Dedifferentiated amniotic fluid mesenchymal stem cell (primary cell): ENCODE results near the gene SH3BP5L.
"Not testable (repeated sequence)": the region's sequence is repeated elsewhere in the genome, so short reads cannot be mapped to it uniquely, and the experiment has no call there.

ENCODE experiments used
- DNase-seq: peaks from one replicate; pipeline ENCODE4 v3.0.0-alpha.2; 2016; ENCODE audit errors: extremely low spot score

Gene SH3BP5L

GRCh38 chr1:248810727-248811513 is 14.8 kb downstream of the SH3BP5L start:
- no peak for DNase-seq

GRCh38 chr1:248810000-248810726 is 15.6 kb downstream of the SH3BP5L start:
- DNase-seq: no peak

DNA sequence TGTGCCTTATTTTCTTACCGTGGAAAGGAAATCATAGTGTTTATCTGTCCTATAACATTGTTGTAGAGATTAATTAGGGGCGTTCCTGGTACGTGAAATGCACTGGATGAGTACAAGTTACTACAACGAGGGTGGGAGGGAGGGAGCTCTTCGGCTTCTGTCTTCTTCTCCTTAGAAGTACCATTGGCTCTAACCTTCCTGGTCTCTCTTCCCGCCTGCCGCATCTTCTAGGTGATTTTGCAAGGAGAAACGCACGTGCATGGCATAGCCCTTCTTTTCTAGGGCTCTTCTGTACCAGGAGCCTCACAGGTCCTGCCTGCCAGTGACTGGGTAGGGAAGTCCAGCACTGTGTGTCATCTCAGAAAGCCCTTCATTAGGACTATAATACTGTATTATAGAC is 16.8 kb downstream of the SH3BP5L start:
- no peak for DNase-seq

DNA sequence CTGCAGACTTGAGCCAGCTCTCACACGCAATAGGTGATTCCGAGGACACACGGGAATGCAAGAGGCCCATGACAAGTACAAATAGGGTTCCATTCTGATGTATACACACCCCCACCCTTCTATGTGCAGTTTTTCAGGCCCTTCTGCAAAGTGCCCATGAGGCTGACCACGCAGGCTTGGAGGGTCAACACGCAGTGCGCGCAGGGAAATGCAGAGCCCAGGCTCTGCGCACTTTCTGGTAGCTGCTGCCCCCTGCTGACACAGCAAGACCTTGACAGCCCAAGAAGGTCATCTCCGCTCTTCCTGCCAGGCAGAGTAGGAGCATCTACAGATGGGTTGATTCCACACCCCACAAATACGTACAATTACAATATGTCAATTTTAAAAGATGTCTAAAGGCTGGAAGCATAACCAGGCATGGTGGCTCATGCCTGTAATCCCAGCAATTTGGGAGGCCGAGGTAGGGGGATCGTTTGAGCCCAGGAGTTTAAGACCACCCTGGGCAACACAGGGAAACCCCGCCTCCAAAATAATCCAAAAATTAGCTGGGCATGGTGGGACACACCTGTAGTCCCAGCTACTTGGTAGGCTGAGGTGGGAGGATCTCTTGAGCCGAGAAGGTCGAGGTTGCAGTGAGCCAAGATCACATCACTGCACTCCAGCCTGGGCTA is 18.5 kb downstream of the SH3BP5L start:
- DNase-seq: no peak

- no peak for DNase-seq
These were observed 19.8 kb downstream of the SH3BP5L start for GRCh38 chr1:248805876-248806275.

DNA sequence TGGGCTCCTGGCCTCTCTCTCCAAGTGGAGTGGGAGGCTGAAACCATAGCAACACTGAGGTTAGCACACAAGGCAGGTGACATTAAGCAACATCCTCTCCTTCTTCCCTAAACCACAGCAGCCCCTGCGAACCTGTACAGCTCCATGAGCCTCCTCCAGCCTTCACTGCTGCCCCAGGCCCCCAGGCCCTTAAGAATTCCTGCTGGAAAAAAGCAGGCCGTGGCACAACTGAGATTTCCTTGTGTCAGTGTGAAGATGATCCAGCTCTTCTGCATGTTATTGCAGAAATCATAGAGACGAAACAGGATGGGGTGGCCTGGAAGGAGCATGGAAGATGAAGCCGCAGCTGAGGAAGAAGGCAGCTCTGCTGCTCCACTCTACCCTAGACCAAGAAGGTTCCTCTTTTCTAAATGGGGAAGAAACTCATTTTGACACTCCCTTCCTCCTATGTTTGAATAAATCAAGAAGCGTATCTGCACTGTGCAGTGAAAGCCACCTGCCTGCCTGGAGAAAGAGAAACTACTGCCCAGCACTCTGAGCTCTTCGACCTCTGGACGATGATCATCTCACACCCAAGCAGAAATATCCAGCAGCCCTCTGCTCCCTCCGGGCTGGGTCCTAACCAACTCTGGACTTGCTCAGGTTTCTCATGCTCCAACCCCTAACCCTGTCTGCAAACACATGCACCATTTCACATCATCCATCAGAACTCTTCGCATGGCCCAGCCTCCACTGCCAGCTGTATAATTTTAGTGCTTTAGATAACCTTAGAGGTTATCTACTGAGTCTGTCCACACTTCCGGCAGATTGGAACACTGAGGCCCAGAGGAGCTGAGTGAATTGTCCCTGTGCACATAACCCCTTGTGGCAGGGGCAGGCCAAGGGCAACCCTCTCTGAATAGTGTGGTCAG is 20.7 kb downstream of the SH3BP5L start:
- DNase-seq: no peak

DNA sequence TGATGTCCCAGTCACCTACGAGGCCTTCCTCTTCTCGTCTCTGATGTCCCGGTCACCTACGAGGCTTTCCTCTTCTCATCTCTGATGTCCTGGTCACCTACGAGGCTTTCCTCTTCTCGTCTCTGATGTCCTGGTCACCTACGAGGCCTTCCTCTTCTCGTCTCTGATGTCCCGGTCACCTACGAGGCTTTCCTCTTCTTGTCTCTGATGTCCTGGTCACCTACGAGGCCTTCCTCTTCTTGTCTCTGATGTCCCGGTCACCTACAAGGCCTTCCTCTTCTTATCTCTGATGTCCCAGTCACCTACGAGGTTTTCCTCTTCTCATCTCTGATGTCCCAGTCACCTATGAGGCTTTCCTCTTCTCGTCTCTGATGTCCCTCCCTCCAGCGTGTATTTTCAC is 22.2 kb downstream of the SH3BP5L start:
- not testable (repeated sequence) for DNase-seq

DNA sequence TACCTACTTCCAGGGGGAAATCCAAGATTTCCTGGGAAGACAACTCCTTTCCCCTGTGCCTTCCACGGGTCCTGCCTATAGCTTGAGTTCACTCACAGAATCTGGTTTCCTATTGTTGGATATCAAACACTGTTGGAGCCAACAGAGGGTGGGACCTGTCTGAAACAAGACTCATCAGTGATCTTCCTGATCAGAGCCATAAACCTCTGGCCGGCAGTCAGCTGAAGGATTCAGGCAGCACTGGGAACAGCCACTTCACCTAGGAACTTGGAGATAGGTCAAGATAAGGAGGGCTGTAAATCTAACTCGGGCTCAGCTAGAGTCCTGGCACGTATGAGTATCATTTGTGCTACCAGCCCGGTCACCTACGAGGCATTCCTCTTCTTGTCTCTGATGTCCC is 23.3 kb downstream of the SH3BP5L start:
- DNase-seq: no peak

DNA sequence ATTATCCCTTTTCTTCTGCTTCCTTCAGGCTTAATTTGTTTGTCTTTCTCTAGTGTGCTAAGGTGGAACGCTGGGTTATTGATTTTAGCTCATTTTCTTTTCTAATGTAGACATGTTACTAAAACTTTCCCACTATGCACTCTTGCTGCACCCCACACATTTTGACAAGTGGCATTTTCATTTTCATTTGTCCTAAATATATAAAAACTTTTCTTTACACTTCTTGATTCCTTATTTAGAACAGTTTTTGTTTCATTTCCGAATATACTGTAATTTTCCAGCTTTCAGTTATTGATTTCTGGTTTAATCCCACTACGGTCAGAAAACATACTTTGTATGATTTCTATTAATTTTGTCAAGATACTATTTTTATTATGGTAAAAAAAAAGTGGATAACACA is 25.3 kb downstream of the SH3BP5L start:
- DNase-seq: no peak

GRCh38 chr1:248798791-248799190 is 26.9 kb downstream of the SH3BP5L start:
- DNase-seq: no peak

DNA sequence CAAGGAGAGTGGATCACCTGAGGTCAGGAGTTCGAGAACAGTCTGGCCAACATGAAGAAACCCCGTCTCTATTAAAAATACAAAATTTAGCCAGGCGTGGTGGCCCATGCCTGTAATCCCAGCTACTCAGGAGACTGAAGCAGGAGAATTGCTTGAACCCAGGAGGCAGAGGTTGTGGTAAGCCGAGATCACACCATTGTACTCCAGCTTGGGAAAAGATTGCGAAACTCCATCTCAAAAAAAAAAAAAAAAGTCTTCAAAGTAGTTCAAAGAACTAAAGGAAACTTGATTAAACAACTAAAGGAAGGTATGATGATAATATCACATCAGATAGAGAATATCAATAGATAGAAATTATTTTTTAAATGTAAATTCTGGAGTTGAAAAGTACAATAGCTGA is 31.1 kb downstream of the SH3BP5L start:
- not testable (repeated sequence) for DNase-seq

GRCh38 chr1:248793592-248793991 is 32.1 kb downstream of the SH3BP5L start:
- DNase-seq: no peak

DNA sequence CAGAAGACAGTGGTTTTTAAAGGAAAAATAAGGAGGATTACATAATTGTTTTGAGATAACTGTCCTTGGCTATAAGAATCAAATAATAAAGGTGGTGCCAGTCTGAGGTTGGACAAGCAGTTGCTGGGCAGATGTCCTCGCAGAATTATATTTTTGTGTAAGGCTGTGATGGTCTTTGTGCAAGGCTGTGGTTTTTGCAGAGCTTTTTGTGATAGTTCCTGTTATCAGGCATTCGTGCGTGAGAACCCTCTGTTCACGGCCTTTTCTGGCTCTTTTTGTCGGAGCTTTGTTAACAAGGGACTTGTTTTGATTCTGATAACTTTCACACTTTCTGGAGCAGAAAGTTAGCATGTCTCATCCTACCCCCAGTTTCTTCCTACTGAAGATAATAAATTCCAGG is 33.4 kb downstream of the SH3BP5L start:
- DNase-seq: no peak

DNA sequence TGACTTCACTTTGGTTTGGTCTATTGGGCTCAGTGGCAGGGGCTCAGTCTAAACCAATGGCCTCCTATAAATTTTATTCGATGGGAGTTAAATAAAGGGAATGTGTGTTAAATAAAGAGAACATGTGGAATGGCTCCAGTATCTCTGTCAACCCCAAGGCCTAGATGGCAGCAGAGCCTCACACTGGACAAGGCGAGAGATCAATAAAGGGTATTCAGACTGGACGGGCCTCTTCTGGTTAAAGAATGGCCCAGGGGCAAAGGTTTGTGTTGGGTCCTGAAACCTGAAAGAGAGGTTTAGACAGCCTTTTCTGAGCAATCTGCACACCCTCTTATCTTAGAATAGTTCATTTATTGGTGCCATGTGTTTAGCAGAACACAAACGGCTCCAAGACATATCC is 34.7 kb downstream of the SH3BP5L start:
- no peak for DNase-seq

DNA sequence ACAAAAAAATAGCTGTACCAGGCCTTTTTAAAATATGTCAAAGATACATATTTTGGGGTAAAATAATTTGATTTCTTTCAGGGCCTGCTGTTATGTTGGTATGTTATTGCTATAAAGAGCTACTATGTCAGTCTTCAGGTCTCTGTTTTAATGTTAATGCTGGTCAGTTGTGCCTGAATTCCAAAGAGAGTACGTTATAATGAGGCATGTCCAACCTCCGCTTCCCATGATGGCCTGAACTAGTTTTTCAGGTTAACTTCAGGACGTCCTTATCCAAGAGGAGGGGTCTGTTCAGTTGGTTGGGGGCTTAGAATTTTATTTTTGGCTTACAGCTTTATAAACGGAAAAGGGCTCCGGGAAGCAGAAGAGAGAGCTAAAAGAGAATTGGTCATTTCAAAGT is 35.3 kb downstream of the SH3BP5L start:
- no peak for DNase-seq

- not testable (repeated sequence) for DNase-seq
These were observed 36.4 kb downstream of the SH3BP5L start for GRCh38 chr1:248789337-248789736.

DNA sequence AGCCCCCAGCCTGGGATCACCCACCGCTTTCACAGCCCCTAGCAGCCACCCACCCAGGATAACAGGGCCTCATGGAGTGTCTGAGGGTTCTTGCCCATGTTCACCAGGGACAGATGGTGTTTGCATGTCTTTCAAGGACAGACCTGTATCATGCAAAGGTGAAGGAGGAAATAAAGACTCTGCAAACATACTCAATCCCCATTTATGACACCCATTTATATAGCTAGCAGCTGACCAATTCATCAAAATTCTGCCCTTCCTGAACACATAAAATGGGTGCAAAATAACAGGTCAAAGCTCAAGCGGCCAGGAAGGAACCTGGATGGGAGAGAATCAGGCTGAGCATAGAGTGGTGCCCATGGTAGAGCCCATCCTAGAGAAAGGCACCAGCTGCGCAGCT is 37.4 kb downstream of the SH3BP5L start:
- DNase-seq: no peak

- no peak for DNase-seq
These were observed 38.3 kb downstream of the SH3BP5L start for GRCh38 chr1:248787430-248787829.

GRCh38 chr1:248786156-248786555 is 39.6 kb downstream of the SH3BP5L start:
- no peak for DNase-seq

DNA sequence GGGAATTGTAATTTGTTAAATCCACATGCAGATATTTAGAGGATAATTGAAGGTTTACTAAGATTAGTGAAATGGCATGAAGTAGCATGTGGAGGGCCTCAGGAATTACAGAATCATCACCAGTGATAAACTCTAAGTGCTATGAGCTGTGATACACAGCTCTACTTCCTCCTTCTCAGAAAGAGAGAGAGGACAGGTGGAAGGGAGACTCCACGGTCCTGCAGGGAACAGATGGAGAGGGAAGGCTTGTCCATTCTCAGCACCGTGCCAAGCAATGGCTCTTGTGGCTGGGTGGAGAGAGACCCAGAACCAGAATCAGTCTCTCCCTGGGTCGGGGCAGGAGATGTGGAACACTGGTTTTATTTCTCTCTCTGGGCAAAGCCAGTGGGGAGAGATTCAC is 42.3 kb downstream of the SH3BP5L start:
- no peak for DNase-seq

GRCh38 chr1:248782416-248783141 is 43.1 kb downstream of the SH3BP5L start:
- no peak for DNase-seq
